HepG2 (cell line): ENCODE results near the gene SART1. TPM values are rescaled to one million over a fixed set of nuclear protein-coding genes. Genes with fewer than 3 reads are reported as not detected.

Source experiments
- ATF1 ChIP-seq: IDR thresholded peaks from 2 replicates; pipeline ENCODE4 v1.6.1; 2016; ENCODE audit warnings: mild to moderate bottlenecking, control low read depth
- CREB1 ChIP-seq, 2 experiments: fragments of 450-650 bp in 1 of 2; IDR thresholded peaks; 2 replicates each; pipeline ENCODE4 v1.6.1; 2016 to 2017; ENCODE audit warnings: control low read depth in 1 of 2, mild to moderate bottlenecking in 1 of 2, missing compliant biosample characterization in 1 of 2, missing genetic modification characterization in 1 of 2
- DNMT1 ChIP-seq: sonication (generic); formaldehyde crosslinking; IDR thresholded peaks from 2 replicates; pipeline ENCODE4 v1.5.1; 2020; ENCODE audit warnings: mild to moderate bottlenecking, missing genetic modification reagents
- FIP1L1 ChIP-seq: fragments of 200-400 bp; formaldehyde crosslinking; IDR thresholded peaks from 2 replicates; pipeline ENCODE4 v1.6.1; 2018; ENCODE audit warnings: low read depth, mild to moderate bottlenecking, low read length, moderate library complexity, borderline replicate concordance; ENCODE audit not compliant: insufficient read depth
- NKX3-1 ChIP-seq: sonication (generic); formaldehyde crosslinking; IDR thresholded peaks from 2 replicates; pipeline ENCODE4 v1.5.0; 2020; ENCODE audit warnings: missing genetic modification reagents
- PHF20 ChIP-seq: sonication (generic); formaldehyde crosslinking; IDR thresholded peaks from 2 replicates; pipeline ENCODE4 v1.5.0; 2020; ENCODE audit warnings: mild to moderate bottlenecking, missing genetic modification reagents
- SAP130 ChIP-seq: IDR thresholded peaks from 2 replicates; pipeline ENCODE4 v1.6.1; 2016; ENCODE audit warnings: low read depth
- XRCC5 ChIP-seq: fragments of 200-400 bp; formaldehyde crosslinking; optimal IDR thresholded peaks from 2 replicates; pipeline ENCODE3; 2017; ENCODE audit warnings: mild to moderate bottlenecking, low read length
- ZBTB21 ChIP-seq: sonication (generic); formaldehyde crosslinking; IDR thresholded peaks from 2 replicates; pipeline ENCODE4 v1.4.0; 2020; ENCODE audit warnings: missing genetic modification reagents
- ZKSCAN8 ChIP-seq: IDR thresholded peaks from 2 replicates; pipeline ENCODE4 v1.6.1; 2016; ENCODE audit warnings: borderline replicate concordance, missing genetic modification reagents, missing compliant biosample characterization
- ZNF317 ChIP-seq: sonication (generic); formaldehyde crosslinking; IDR thresholded peaks from 2 replicates; pipeline ENCODE4 v1.5.0; 2020; ENCODE audit warnings: mild to moderate bottlenecking, missing genetic modification reagents
- ZNF674 ChIP-seq: sonication (generic); formaldehyde crosslinking; IDR thresholded peaks from 2 replicates; pipeline ENCODE4 v1.5.0; 2020; ENCODE audit warnings: low read depth, mild to moderate bottlenecking, missing genetic modification reagents
- ZNF773 ChIP-seq: sonication (generic); formaldehyde crosslinking; IDR thresholded peaks from 2 replicates; pipeline ENCODE4 v1.4.0; 2020; ENCODE audit warnings: missing genetic modification reagents, borderline replicate concordance
- ZNF775 ChIP-seq: sonication (generic); formaldehyde crosslinking; IDR thresholded peaks from 2 replicates; pipeline ENCODE4 v1.4.0; 2020; ENCODE audit warnings: missing genetic modification reagents, mild to moderate bottlenecking, moderate library complexity, borderline replicate concordance
- ZNF878 ChIP-seq: sonication (generic); formaldehyde crosslinking; IDR thresholded peaks from 2 replicates; pipeline ENCODE4 v1.8.1; 2023; ENCODE audit warnings: mild to moderate bottlenecking, missing genetic modification reagents, moderate library complexity
- polyA plus RNA-seq, 8 experiments: library from polyadenylated mRNA; depleted of rRNA in 3 of 8; stranded (reverse) in 7 of 8; unstranded in 1 of 8; fragments of >200 nt; fragmentation: Illumina TruSeq in 4 of 8; extraction: Trizol in 4 of 8; gene quantifications; 2 replicates each; pipeline versions ENCODE4 v1.2.1 to v1.2.3, GENCODE V29; 2011 to 2016; ENCODE audit warnings: low read depth in 4 of 8, missing spikeins in 1 of 8, mixed read lengths in 1 of 8; ENCODE audit not compliant: insufficient read depth in 1 of 8
- total RNA-seq, 5 experiments: library from RNA; depleted of rRNA; stranded (reverse); fragments of >200 nt; fragmentation: Illumina TruSeq; extraction: Trizol; gene quantifications; 2 replicates each; pipeline ENCODE4 v1.2.3, GENCODE V29; 2016; ENCODE audit warnings: low read depth in 1 of 5
- TF ChIP-seq, protein P1 (sequence below): sonication (generic); formaldehyde crosslinking; IDR thresholded peaks from 2 replicates; pipeline ENCODE4 v1.4.0; 2020; ENCODE audit warnings: missing genetic modification reagents, borderline replicate concordance
- TF ChIP-seq, protein P2 (sequence below): sonication (generic); formaldehyde crosslinking; IDR thresholded peaks from 2 replicates; pipeline ENCODE4 v1.4.0; 2020; ENCODE audit warnings: missing genetic modification reagents
- TF ChIP-seq, protein P3 (sequence below): sonication (generic); formaldehyde crosslinking; IDR thresholded peaks from 2 replicates; pipeline ENCODE4 v1.4.0; 2020; ENCODE audit warnings: missing genetic modification reagents
- TF ChIP-seq, protein P4 (sequence below): IDR thresholded peaks from 2 replicates; pipeline ENCODE4 v1.6.1; 2016; ENCODE audit warnings: mild to moderate bottlenecking, missing biosample characterization, missing genetic modification reagents

The SART1 gene
- total and polyA plus RNA-seq, 2 of the 13 experiments (the other 11 are each of a cell fraction or from before 2014, with no cell fraction given), result 11.3 to 22.5 TPM

DNA sequence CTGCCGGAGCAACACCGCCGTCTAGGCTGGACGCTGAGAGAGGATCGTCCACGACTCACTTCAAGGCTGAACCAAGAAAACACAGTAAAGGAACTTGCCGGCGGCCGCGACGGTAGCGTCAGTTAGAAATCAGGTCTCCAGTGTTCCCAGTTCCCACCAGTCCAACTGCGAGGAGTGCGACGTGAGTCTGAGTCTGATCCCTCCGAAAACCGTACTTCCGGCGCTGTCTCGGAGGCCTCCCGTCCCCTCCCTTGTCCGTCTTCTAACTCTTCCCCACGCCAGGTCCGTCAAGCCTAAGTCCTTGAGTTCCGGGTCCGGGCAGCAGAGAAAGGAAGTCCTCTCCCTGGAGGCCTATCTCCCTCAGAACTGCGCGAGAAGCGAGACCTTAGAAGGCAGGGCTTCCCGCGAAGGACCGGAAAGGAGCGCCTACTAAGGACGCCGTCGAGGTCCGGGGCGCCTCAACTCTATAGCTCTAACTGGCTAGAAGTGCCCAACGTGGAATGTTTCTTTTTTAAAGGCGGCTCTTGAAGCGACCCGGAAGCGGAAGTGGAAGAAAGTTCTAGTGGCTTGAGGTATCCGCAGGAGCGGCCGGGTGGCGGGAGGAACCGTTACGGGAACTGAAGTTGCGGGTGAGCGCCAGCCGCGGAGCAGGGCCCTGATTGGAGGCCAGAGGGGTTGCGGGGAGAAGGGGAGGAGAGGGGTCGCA, 40.6 kb downstream of the SART1 start, which contains the start of the genes BANF1 and EIF1AD (continued):
- TF ChIP-seq, protein P1, sequence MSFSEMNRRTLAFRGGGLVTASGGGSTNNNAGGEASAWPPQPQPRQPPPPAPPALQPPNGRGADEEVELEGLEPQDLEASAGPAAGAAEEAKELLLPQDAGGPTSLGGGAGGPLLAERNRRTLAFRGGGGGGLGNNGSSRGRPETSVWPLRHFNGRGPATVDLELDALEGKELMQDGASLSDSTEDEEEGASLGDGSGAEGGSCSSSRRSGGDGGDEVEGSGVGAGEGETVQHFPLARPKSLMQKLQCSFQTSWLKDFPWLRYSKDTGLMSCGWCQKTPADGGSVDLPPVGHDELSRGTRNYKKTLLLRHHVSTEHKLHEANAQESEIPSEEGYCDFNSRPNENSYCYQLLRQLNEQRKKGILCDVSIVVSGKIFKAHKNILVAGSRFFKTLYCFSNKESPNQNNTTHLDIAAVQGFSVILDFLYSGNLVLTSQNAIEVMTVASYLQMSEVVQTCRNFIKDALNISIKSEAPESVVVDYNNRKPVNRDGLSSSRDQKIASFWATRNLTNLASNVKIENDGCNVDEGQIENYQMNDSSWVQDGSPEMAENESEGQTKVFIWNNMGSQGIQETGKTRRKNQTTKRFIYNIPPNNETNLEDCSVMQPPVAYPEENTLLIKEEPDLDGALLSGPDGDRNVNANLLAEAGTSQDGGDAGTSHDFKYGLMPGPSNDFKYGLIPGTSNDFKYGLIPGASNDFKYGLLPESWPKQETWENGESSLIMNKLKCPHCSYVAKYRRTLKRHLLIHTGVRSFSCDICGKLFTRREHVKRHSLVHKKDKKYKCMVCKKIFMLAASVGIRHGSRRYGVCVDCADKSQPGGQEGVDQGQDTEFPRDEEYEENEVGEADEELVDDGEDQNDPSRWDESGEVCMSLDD (CRISPR knock-in tag), result no peak
- TF ChIP-seq ZNF317 (CRISPR knock-in tag) (peak; percentile 70; the same call in 1 of the 2 replicates), FIP1L1 (0 out of 2 replicates have a peak, but pooled peaks have one; percentile 68), NKX3-1 (CRISPR knock-in tag) (0 out of 2 replicates have a peak, but pooled peaks have one; percentile 70), ZNF878 (CRISPR knock-in tag) (peak; percentile 89; the same call in 1 of the 2 replicates), CREB1 (IDR thresholded peaks at IDR 0.05) (no peak), CREB1 (CRISPR knock-in tag; IDR thresholded peaks at IDR 0.05) (peak; percentile 86), ZBTB21 (CRISPR knock-in tag) (no peak), SAP130 (CRISPR knock-in tag) (peak; percentile 97), DNMT1 (CRISPR knock-in tag) (peak; percentile 75; the same call in 1 of the 2 replicates), ZKSCAN8 (CRISPR knock-in tag) (peak; percentile 89; the same call in 1 of the 2 replicates), ZNF773 (CRISPR knock-in tag) (no peak), PHF20 (CRISPR knock-in tag) (peak; percentile 99), ZNF775 (CRISPR knock-in tag) (peak; percentile 79; the same call in 1 of the 2 replicates), ZNF674 (CRISPR knock-in tag) (peak; percentile 67; the same call in 1 of the 2 replicates), ATF1 (CRISPR knock-in tag) (peak; percentile 78), XRCC5 (peak; percentile 99)
- TF ChIP-seq, protein P2, sequence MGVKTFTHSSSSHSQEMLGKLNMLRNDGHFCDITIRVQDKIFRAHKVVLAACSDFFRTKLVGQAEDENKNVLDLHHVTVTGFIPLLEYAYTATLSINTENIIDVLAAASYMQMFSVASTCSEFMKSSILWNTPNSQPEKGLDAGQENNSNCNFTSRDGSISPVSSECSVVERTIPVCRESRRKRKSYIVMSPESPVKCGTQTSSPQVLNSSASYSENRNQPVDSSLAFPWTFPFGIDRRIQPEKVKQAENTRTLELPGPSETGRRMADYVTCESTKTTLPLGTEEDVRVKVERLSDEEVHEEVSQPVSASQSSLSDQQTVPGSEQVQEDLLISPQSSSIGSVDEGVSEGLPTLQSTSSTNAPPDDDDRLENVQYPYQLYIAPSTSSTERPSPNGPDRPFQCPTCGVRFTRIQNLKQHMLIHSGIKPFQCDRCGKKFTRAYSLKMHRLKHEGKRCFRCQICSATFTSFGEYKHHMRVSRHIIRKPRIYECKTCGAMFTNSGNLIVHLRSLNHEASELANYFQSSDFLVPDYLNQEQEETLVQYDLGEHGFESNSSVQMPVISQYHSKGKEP (CRISPR knock-in tag), result peak; percentile 88
- TF ChIP-seq, protein P3, sequence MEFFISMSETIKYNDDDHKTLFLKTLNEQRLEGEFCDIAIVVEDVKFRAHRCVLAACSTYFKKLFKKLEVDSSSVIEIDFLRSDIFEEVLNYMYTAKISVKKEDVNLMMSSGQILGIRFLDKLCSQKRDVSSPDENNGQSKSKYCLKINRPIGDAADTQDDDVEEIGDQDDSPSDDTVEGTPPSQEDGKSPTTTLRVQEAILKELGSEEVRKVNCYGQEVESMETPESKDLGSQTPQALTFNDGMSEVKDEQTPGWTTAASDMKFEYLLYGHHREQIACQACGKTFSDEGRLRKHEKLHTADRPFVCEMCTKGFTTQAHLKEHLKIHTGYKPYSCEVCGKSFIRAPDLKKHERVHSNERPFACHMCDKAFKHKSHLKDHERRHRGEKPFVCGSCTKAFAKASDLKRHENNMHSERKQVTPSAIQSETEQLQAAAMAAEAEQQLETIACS (CRISPR knock-in tag), result no peak
- TF ChIP-seq, protein P4, sequence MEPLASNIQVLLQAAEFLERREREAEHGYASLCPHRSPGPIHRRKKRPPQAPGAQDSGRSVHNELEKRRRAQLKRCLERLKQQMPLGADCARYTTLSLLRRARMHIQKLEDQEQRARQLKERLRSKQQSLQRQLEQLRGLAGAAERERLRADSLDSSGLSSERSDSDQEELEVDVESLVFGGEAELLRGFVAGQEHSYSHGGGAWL (CRISPR knock-in tag), result no peak; the same call in 1 of the 2 replicates
